IMR-90 (cell line): ENCODE data around the gene PANK2. TPM values are rescaled to one million over a fixed set of nuclear protein-coding genes. Genes with fewer than 3 reads are reported as not detected.
A peak's percentile ranks its signal among the peaks of the same experiment; 100 is the strongest.

ENCODE experiments used
- ATAC-seq: fragments of 200-7000 bp; cut with Tn5 transposase; 2 replicates; pipeline ENCODE4 v1.9.1; 2020; ENCODE audit warnings: low read depth, mild to moderate bottlenecking, moderate library complexity
- BruUV-seq: library from RNA; stranded (reverse); fragments of 400-500 nt; replicated peaks from 2 replicates; lab custom pipeline; 2021; lab: Mats Ljungman, UMichigan
- CTCF ChIA-PET: fragments of 300-600 bp; formaldehyde crosslinking; extraction: SDS; loops from one replicate; lab custom pipeline; 2021; ENCODE audit warnings: antibody characterized with exemption; lab: Yijun Ruan, JAX
- POLR2A ChIA-PET: fragments of 300-600 bp; sonication (Branson Sonifier 250); formaldehyde crosslinking; loops from one replicate; lab custom pipeline; 2022; ENCODE audit warnings: antibody characterized with exemption; ENCODE audit not compliant: unreplicated experiment; lab: Charles Lee
- DNase-seq: peaks from one replicate; pipeline ENCODE4 v3.0.0; 2013
- H2AFZ ChIP-seq: replicated peaks from 2 replicates; pipeline ENCODE3; 2013; ENCODE audit warnings: low read length, mild to moderate bottlenecking; ENCODE audit not compliant: poor library complexity
- H2AK5ac ChIP-seq: 2 replicates; pipeline ENCODE4 v1.6.1; 2013; ENCODE audit warnings: low read depth, low read length, inconsistent platforms
- H2AK9ac ChIP-seq: replicated peaks from 2 replicates; pipeline ENCODE3; 2013; ENCODE audit warnings: mild to moderate bottlenecking, low read depth, low read length, moderate library complexity; ENCODE audit not compliant: poor library complexity
- H2BK120ac ChIP-seq: 2 replicates; pipeline ENCODE4 v1.6.1; 2013; ENCODE audit warnings: low read depth, low read length, inconsistent platforms
- H2BK15ac ChIP-seq: 3 replicates; pipeline ENCODE4 v1.6.1; 2013; ENCODE audit warnings: low read depth, low read length, inconsistent platforms
- H2BK20ac ChIP-seq: 2 replicates; pipeline ENCODE4 v1.6.1; 2013; ENCODE audit warnings: low read depth, mild to moderate bottlenecking, inconsistent platforms, low read length, moderate library complexity
- H2BK5ac ChIP-seq: 2 replicates; pipeline ENCODE4 v1.6.1; 2013; ENCODE audit warnings: mild to moderate bottlenecking, low read depth, low read length, inconsistent platforms; ENCODE audit not compliant: poor library complexity, severe bottlenecking
- H3K14ac ChIP-seq: replicated peaks from 2 replicates; pipeline ENCODE4 v1.6.1; 2013; ENCODE audit warnings: low read depth, low read length, inconsistent platforms
- H3K18ac ChIP-seq: 2 replicates; pipeline ENCODE4 v1.6.1; 2013; ENCODE audit warnings: low read depth, low read length, control low read depth
- H3K23ac ChIP-seq: 2 replicates; pipeline ENCODE4 v1.6.1; 2013; ENCODE audit warnings: low read depth, low read length, inconsistent platforms
- H3K27ac ChIP-seq: 2 replicates; pipeline ENCODE4 v1.5.1; 2013; ENCODE audit warnings: mild to moderate bottlenecking, control low read depth, low read length; ENCODE audit not compliant: insufficient read depth
- H3K27me3 ChIP-seq: 2 replicates; pipeline ENCODE4 v1.6.1; 2013; ENCODE audit warnings: low read length; ENCODE audit not compliant: control insufficient read depth, insufficient read depth
- H3K36me3 ChIP-seq: 2 replicates; pipeline ENCODE4 v1.6.1; 2013; ENCODE audit warnings: low read length, mixed read lengths; ENCODE audit not compliant: control insufficient read depth, insufficient read depth
- H3K4ac ChIP-seq: 2 replicates; pipeline ENCODE4 v1.6.1; 2013; ENCODE audit warnings: low read depth, low read length, inconsistent platforms
- H3K4me1 ChIP-seq: 2 replicates; pipeline ENCODE4 v1.6.1; 2013; ENCODE audit warnings: low read length, mixed read lengths; ENCODE audit not compliant: control insufficient read depth, insufficient read depth
- H3K4me2 ChIP-seq: 2 replicates; pipeline ENCODE4 v1.6.1; 2013; ENCODE audit warnings: low read depth, mild to moderate bottlenecking, control low read depth, low read length, moderate library complexity
- H3K4me3 ChIP-seq: 2 replicates; pipeline ENCODE4 v1.5.1; 2013; ENCODE audit warnings: low read depth, mild to moderate bottlenecking, control low read depth, low read length, moderate library complexity; ENCODE audit not compliant: insufficient read depth
- H3K56ac ChIP-seq: 2 replicates; pipeline ENCODE4 v1.6.1; 2013; ENCODE audit warnings: low read length, inconsistent platforms; ENCODE audit not compliant: insufficient read depth; ENCODE audit errors: extremely low read depth
- H3K79me1 ChIP-seq, 2 experiments: 2 replicates each; pipeline ENCODE4 v1.6.1; 2013; ENCODE audit warnings: low read length in 2 of 2, inconsistent platforms in 1 of 2, low read depth in 1 of 2
- H3K9ac ChIP-seq: 2 replicates; pipeline ENCODE4 v1.6.1; 2013; ENCODE audit warnings: low read depth, low read length, control low read depth
- H3K9me1 ChIP-seq: 2 replicates; pipeline ENCODE4 v1.6.1; 2013; ENCODE audit warnings: low read length, inconsistent platforms; ENCODE audit not compliant: insufficient read depth
- H3K9me3 ChIP-seq: 2 replicates; pipeline ENCODE4 v1.6.1; 2013; ENCODE audit warnings: low read length; ENCODE audit not compliant: control insufficient read depth, insufficient read depth
- H4K20me1 ChIP-seq: 2 replicates; pipeline ENCODE4 v1.6.1; 2013; ENCODE audit warnings: low read length, inconsistent platforms; ENCODE audit not compliant: insufficient read depth
- H4K5ac ChIP-seq: 2 replicates; pipeline ENCODE4 v1.6.1; 2013; ENCODE audit warnings: mild to moderate bottlenecking, low read depth, low read length, control low read depth
- H4K8ac ChIP-seq, 2 experiments: 2 replicates each; pipeline ENCODE4 v1.6.1; 2013; ENCODE audit warnings: low read depth in 2 of 2, low read length in 2 of 2, control low read depth in 1 of 2, inconsistent platforms in 1 of 2
- H4K91ac ChIP-seq: 2 replicates; pipeline ENCODE4 v1.6.1; 2013; ENCODE audit warnings: low read depth, low read length, inconsistent platforms; ENCODE audit not compliant: insufficient read depth
- BHLHE40 ChIP-seq: fragments of 150-350 bp; IDR thresholded peaks from 2 replicates; pipeline ENCODE4 v1.6.1; 2016; ENCODE audit warnings: mild to moderate bottlenecking, low read depth, low read length
- CEBPB ChIP-seq: IDR thresholded peaks from 2 replicates; pipeline ENCODE4 v1.6.1; 2012; ENCODE audit warnings: low read depth, low read length, improper control_type of control experiment
- CHD1 ChIP-seq: IDR thresholded peaks from 2 replicates; pipeline ENCODE4 v1.6.1; 2012; ENCODE audit warnings: low read depth, low read length, improper control_type of control experiment
- FOS ChIP-seq: fragments of 150-350 bp; IDR thresholded peaks from 2 replicates; pipeline ENCODE4 v1.6.1; 2016; ENCODE audit warnings: low read depth, low read length
- MAFK ChIP-seq: IDR thresholded peaks from 2 replicates; pipeline ENCODE4 v1.6.1; 2012; ENCODE audit warnings: low read depth, low read length, improper control_type of control experiment
- MAZ ChIP-seq: IDR thresholded peaks from 2 replicates; pipeline ENCODE4 v1.6.1; 2012; ENCODE audit warnings: low read depth, mild to moderate bottlenecking, low read length, improper control_type of control experiment, moderate library complexity, borderline replicate concordance
- MXI1 ChIP-seq: IDR thresholded peaks from 2 replicates; pipeline ENCODE4 v1.6.1; 2012; ENCODE audit warnings: low read depth, mild to moderate bottlenecking, low read length, moderate library complexity, borderline replicate concordance
- NFE2L2 ChIP-seq: fragments of 150-350 bp; IDR thresholded peaks from 2 replicates; pipeline ENCODE4 v1.6.1; 2016; ENCODE audit warnings: low read depth, mild to moderate bottlenecking, low read length
- POLR2A ChIP-seq: IDR thresholded peaks from 2 replicates; pipeline ENCODE4 v1.6.1; 2012; ENCODE audit warnings: mild to moderate bottlenecking, low read depth, low read length
- RAD21 ChIP-seq: IDR thresholded peaks from 2 replicates; pipeline ENCODE4 v1.6.1; 2012; ENCODE audit warnings: low read length, improper control_type of control experiment
- RCOR1 ChIP-seq: IDR thresholded peaks from 2 replicates; pipeline ENCODE4 v1.6.1; 2012; ENCODE audit warnings: mild to moderate bottlenecking, low read length, improper control_type of control experiment; ENCODE audit not compliant: insufficient replicate concordance
- RFX5 ChIP-seq: IDR thresholded peaks from 2 replicates; pipeline ENCODE4 v1.8.0; 2012; ENCODE audit warnings: low read depth, mild to moderate bottlenecking, low read length, moderate library complexity
- SMC3 ChIP-seq: fragments of 150-350 bp; IDR thresholded peaks from 2 replicates; pipeline ENCODE4 v1.6.1; 2016; ENCODE audit warnings: low read depth, mild to moderate bottlenecking, antibody characterized with exemption, low read length, moderate library complexity
- WGBS, 2 experiments: methylation state at CpG; one replicate each; pipeline versions ENCODE4 v1.1.5 to v1.1.7; 2013; ENCODE audit warnings: missing lambda C conversion rate in 2 of 2; ENCODE audit not compliant: insufficient read length in 1 of 2; ENCODE audit errors: extremely low coverage in 2 of 2; 5-methylcytosine and 5-hydroxymethylcytosine counted together
- dilution Hi-C: fragments of 300-500 bp; cut with HindIII; formaldehyde crosslinking; loops from one replicate; pipeline ENCODE4 v1.14.3; 2018; ENCODE audit warnings: low sequenced_read_pairs; ENCODE audit not compliant: unreplicated experiment
- in situ Hi-C: fragments of 300-500 bp; cut with MboI; formaldehyde crosslinking; loops from 3 replicates; pipeline ENCODE4 v1.14.3; 2019; ENCODE audit warnings: low sequenced_read_pairs, inconsistent platforms, mixed read lengths
- intact Hi-C: fragments of 100-400 bp; cut with micrococcal nuclease; formaldehyde crosslinking; loops from 2 replicates; pipeline ENCODE4 v1.10.0; 2022
- polyA plus RNA-seq, 3 experiments: library from polyadenylated mRNA; depleted of rRNA; stranded (reverse); fragments of >200 nt; gene quantifications; 2 replicates each; pipeline ENCODE4 v1.2.3, GENCODE V29; 2012; ENCODE audit warnings: low replicate concordance in 1 of 3
- total RNA-seq: library from RNA; depleted of rRNA; stranded (reverse); fragments of >200 nt; gene quantifications from 2 replicates; pipeline ENCODE4 v1.2.3, GENCODE V29; 2012
- TF ChIP-seq, protein P1 (sequence below): conservative IDR thresholded peaks from 2 replicates; pipeline ENCODE4 v1.5.1; 2012; ENCODE audit warnings: mild to moderate bottlenecking, low read depth, low read length, improper control_type of control experiment
- TF ChIP-seq, protein P2 (sequence below): fragments of 150-350 bp; IDR thresholded peaks from 2 replicates; pipeline ENCODE4 v1.6.1; 2017; ENCODE audit warnings: mild to moderate bottlenecking, antibody characterized with exemption, low read length, low read depth
- TF ChIP-seq, protein P3 (sequence below): fragments of 150-350 bp; IDR thresholded peaks from 2 replicates; pipeline ENCODE4 v1.6.1; 2016; ENCODE audit warnings: low read depth, mild to moderate bottlenecking, low read length, moderate library complexity, borderline replicate concordance

The PANK2 gene
- total and polyA plus RNA-seq, 2 of the 4 experiments (the other 2 are of a cell fraction) = 17.7 to 28.1 TPM

DNA sequence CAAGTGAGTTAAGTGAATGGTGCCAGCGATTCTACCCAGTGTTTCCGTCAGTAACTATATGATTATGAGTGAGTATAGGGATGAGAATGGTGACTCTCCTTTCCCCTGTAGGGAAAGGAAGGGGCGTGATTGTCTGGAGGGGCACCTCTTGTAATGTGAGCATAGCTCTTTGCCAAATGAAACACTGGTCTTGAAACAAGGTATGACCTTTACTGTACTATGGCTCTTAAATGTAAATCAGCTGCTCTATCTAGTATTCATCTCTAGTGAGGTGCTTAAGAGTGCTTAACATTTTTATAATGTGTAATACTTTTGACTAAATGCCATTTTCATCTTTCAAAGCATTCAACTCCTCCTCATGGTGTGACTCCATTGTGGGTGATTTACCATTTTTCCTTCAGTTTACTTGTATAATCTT lies 11.0 kb downstream of the PANK2 start:
- H3K4me2 ChIP-seq = peak overlapping the region; percentile 36
- no peak for ATAC-seq
- H3K36me3 ChIP-seq = peaks cover 3% of the 10 kb centered on the region
- H2BK15ac ChIP-seq = no peak overlapping the region
- POLR2A ChIA-PET = no interaction called here
- no peak overlapping the region for H2AK5ac ChIP-seq
- H2BK20ac ChIP-seq = no peak overlapping the region
- peaks cover 19% of the 10 kb centered on the region for H3K9me1 ChIP-seq
- no TSS peak for BruUV-seq
- no peak overlapping the region for H3K14ac ChIP-seq
- in situ Hi-C loops = no loop called here
- no peaks in the 10 kb centered on the region for H3K27me3 ChIP-seq
- H3K9ac ChIP-seq = no peak overlapping the region
- no peak overlapping the region for H2AFZ ChIP-seq
- CTCF ChIA-PET = no interaction called here
- H4K5ac ChIP-seq = no peak overlapping the region
- H2BK120ac ChIP-seq = no peak overlapping the region
- no peak overlapping the region for H3K56ac ChIP-seq
- peaks cover 0 to 40% of the 10 kb centered on the region in 2 experiments; a peak in 2 of 4 replicates for H3K79me1 ChIP-seq
- no peak overlapping the region for H4K91ac ChIP-seq
- H3K4me3 ChIP-seq = no peak overlapping the region
- intact Hi-C loops = no loop called here
- H3K9me3 ChIP-seq = no peaks in the 10 kb centered on the region
- DNase-seq = no peak
- dilution Hi-C loops = no loop called here
- TF ChIP-seq CEBPB (no peak), POLR2A (no peak), MAZ (no peak), RCOR1 (no peak), RAD21 (no peak), BHLHE40 (no peak), FOS (no peak), SMC3 (no peak), MAFK (no peak), RFX5 (no peak), MXI1 (no peak), CHD1 (no peak), NFE2L2 (no peak)
- TF ChIP-seq, protein P1, sequence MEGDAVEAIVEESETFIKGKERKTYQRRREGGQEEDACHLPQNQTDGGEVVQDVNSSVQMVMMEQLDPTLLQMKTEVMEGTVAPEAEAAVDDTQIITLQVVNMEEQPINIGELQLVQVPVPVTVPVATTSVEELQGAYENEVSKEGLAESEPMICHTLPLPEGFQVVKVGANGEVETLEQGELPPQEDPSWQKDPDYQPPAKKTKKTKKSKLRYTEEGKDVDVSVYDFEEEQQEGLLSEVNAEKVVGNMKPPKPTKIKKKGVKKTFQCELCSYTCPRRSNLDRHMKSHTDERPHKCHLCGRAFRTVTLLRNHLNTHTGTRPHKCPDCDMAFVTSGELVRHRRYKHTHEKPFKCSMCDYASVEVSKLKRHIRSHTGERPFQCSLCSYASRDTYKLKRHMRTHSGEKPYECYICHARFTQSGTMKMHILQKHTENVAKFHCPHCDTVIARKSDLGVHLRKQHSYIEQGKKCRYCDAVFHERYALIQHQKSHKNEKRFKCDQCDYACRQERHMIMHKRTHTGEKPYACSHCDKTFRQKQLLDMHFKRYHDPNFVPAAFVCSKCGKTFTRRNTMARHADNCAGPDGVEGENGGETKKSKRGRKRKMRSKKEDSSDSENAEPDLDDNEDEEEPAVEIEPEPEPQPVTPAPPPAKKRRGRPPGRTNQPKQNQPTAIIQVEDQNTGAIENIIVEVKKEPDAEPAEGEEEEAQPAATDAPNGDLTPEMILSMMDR = no peak
- TF ChIP-seq, protein P2, sequence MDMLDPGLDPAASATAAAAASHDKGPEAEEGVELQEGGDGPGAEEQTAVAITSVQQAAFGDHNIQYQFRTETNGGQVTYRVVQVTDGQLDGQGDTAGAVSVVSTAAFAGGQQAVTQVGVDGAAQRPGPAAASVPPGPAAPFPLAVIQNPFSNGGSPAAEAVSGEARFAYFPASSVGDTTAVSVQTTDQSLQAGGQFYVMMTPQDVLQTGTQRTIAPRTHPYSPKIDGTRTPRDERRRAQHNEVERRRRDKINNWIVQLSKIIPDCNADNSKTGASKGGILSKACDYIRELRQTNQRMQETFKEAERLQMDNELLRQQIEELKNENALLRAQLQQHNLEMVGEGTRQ = no peak
- TF ChIP-seq, protein P3, sequence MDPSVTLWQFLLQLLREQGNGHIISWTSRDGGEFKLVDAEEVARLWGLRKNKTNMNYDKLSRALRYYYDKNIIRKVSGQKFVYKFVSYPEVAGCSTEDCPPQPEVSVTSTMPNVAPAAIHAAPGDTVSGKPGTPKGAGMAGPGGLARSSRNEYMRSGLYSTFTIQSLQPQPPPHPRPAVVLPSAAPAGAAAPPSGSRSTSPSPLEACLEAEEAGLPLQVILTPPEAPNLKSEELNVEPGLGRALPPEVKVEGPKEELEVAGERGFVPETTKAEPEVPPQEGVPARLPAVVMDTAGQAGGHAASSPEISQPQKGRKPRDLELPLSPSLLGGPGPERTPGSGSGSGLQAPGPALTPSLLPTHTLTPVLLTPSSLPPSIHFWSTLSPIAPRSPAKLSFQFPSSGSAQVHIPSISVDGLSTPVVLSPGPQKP = no peak
- no peak overlapping the region for H3K4ac ChIP-seq
- WGBS, 2 experiments = no CpG with 5 or more reads among the region's 3 CpGs
- H2BK5ac ChIP-seq = peak overlapping the region; percentile 60
- H4K8ac ChIP-seq = no peak overlapping the region
- no peak overlapping the region for H2AK9ac ChIP-seq
- peaks cover 100% of the 10 kb centered on the region for H4K20me1 ChIP-seq
- peak overlapping the region; percentile 84; the same call in 1 of the 2 replicates for H3K23ac ChIP-seq
- H3K18ac ChIP-seq = no peak overlapping the region
- peak overlapping the region; percentile 10; the same call in 1 of the 2 replicates for H3K27ac ChIP-seq
- peaks cover 29% of the 10 kb centered on the region for H3K4me1 ChIP-seq
